K562 (cell line): ENCODE measurements around the gene ZNF577. TPM values are rescaled to one million over a fixed set of nuclear protein-coding genes. Genes with fewer than 3 reads are reported as not detected.

Experiments used
- BACH1 ChIP-seq: fragments of 200-800 bp; sonication (Bioruptor generic); IDR thresholded peaks from 2 replicates; pipeline ENCODE4 v1.6.1; 2016; ENCODE audit warnings: missing genetic modification characterization, missing compliant biosample characterization
- CBFA2T3 ChIP-seq: fragments of 450-650 bp; IDR thresholded peaks from 2 replicates; pipeline ENCODE4 v1.6.1; 2017
- E2F3 ChIP-seq: fragments of 250-450 bp; sonication (Bioruptor Pico); IDR thresholded peaks from 2 replicates; pipeline ENCODE4 v1.4.0; 2020; ENCODE audit warnings: mild to moderate bottlenecking
- EWSR1 ChIP-seq: fragments of 450-650 bp; IDR thresholded peaks from 2 replicates; pipeline ENCODE4 v1.6.1; 2018; ENCODE audit warnings: borderline replicate concordance, mild to moderate bottlenecking, low read depth, moderate library complexity; ENCODE audit not compliant: partially characterized antibody
- HMGN3 ChIP-seq: IDR thresholded peaks from 2 replicates; pipeline ENCODE4 v1.6.1; 2011; ENCODE audit warnings: borderline replicate concordance, low read depth, mild to moderate bottlenecking, mixed read lengths, low read length; ENCODE audit not compliant: insufficient read length; ENCODE audit errors: extremely low read depth
- MCM2 ChIP-seq: fragments of 450-650 bp; IDR thresholded peaks from 2 replicates; pipeline ENCODE4 v1.6.1; 2017; ENCODE audit warnings: low read depth, mild to moderate bottlenecking
- NCOA2 ChIP-seq, 2 experiments: fragments of 450-650 bp; IDR thresholded peaks; 2 replicates each; pipeline ENCODE4 v1.6.1; 2018; ENCODE audit warnings: mild to moderate bottlenecking in 2 of 2, moderate library complexity in 1 of 2; ENCODE audit not compliant: partially characterized antibody in 2 of 2
- NONO ChIP-seq, 2 experiments: fragments of 200-400 bp in 1 of 2; fragments of 450-650 bp in 1 of 2; formaldehyde crosslinking in 1 of 2; IDR thresholded peaks; 2 replicates each; pipeline ENCODE4 v1.6.1; 2017; ENCODE audit warnings: low read depth in 2 of 2, mild to moderate bottlenecking in 2 of 2, moderate library complexity in 2 of 2, low read length in 1 of 2
- STAT5A ChIP-seq: IDR thresholded peaks from 2 replicates; pipeline ENCODE4 v1.6.1; 2012; ENCODE audit warnings: low read length, inconsistent platforms, borderline replicate concordance
- SUPT5H ChIP-seq: fragments of 450-650 bp; IDR thresholded peaks from 2 replicates; pipeline ENCODE4 v1.6.1; 2016
- TAF1 ChIP-seq: IDR thresholded peaks from 2 replicates; pipeline ENCODE4 v1.6.1; 2011; ENCODE audit warnings: mild to moderate bottlenecking, low read length, moderate library complexity; ENCODE audit not compliant: insufficient read depth, control insufficient read depth, severe bottlenecking; ENCODE audit errors: extremely low read depth
- TFAM ChIP-seq: fragments of 250-450 bp; sonication (Bioruptor Pico); conservative IDR thresholded peaks from 2 replicates; pipeline ENCODE4 v1.5.0; 2021; ENCODE audit warnings: mild to moderate bottlenecking, moderate library complexity
- TGIF2 ChIP-seq: sonication (generic); formaldehyde crosslinking; IDR thresholded peaks from 2 replicates; pipeline ENCODE4 v1.8.1; 2022; ENCODE audit warnings: mild to moderate bottlenecking, missing genetic modification reagents, moderate library complexity
- ZEB2 ChIP-seq: fragments of 450-650 bp; IDR thresholded peaks from 2 replicates; pipeline ENCODE4 v1.6.1; 2016
- ZNF445 ChIP-seq: fragments of 250-450 bp; sonication (Bioruptor Pico); IDR thresholded peaks from 2 replicates; pipeline ENCODE4 v1.4.0; 2020; ENCODE audit warnings: low read depth, mild to moderate bottlenecking, moderate library complexity
- ZNF696 ChIP-seq: fragments of 250-450 bp; sonication (Bioruptor Pico); conservative IDR thresholded peaks from 2 replicates; pipeline ENCODE4 v1.4.0; 2020; ENCODE audit warnings: mild to moderate bottlenecking, moderate library complexity
- ZNF76 ChIP-seq: fragments of 250-450 bp; sonication (Bioruptor Pico); IDR thresholded peaks from 2 replicates; pipeline ENCODE4 v1.4.0; 2020; ENCODE audit warnings: mild to moderate bottlenecking, moderate library complexity, borderline replicate concordance
- polyA plus RNA-seq, 8 experiments: library from polyadenylated mRNA; depleted of rRNA in 4 of 8; stranded (reverse) in 5 of 8; unstranded in 3 of 8; fragments of >200 nt; fragmentation: Nextera tagmentation in 2 of 8; fragmentation: Illumina TruSeq in 1 of 8; extraction: Ambion mirVana in 2 of 8; extraction: Trizol in 1 of 8; gene quantifications; 2 replicates each; pipeline versions ENCODE4 v1.2.1 to v1.2.3, GENCODE V29; 2011 to 2014; ENCODE audit warnings: inconsistent platforms in 1 of 8, missing spikeins in 1 of 8
- total RNA-seq, 7 experiments: library from RNA; depleted of rRNA in 6 of 7; stranded (reverse); fragments of >200 nt in 6 of 7; fragmentation: Illumina TruSeq in 2 of 7; extraction: Trizol in 2 of 7; gene quantifications; 2 replicates each; pipeline versions ENCODE4 v1.2.1 to v1.2.3, GENCODE V29; 2011 to 2021; ENCODE audit warnings: low replicate concordance in 1 of 7
- TF ChIP-seq, protein P1 (sequence below): fragments of 150-350 bp; conservative IDR thresholded peaks from 2 replicates; pipeline ENCODE4 v1.6.1; 2014; ENCODE audit warnings: low read length
- TF ChIP-seq, protein P2 (sequence below): fragments of 450-650 bp; formaldehyde crosslinking; IDR thresholded peaks from 2 replicates; pipeline ENCODE4 v1.4.0; 2020; ENCODE audit warnings: mild to moderate bottlenecking
- TF ChIP-seq, protein P3 (sequence below): fragments of 250-450 bp; sonication (Bioruptor Pico); IDR thresholded peaks from 2 replicates; pipeline ENCODE4 v1.5.0; 2021; ENCODE audit warnings: mild to moderate bottlenecking, borderline replicate concordance

Gene ZNF577
- total and polyA plus RNA-seq, 9 of the 15 experiments (the other 6 are each of a cell fraction or from before 2014, with no cell fraction given) = 1.3 to 12.7 (median 7.0) TPM

DNA sequence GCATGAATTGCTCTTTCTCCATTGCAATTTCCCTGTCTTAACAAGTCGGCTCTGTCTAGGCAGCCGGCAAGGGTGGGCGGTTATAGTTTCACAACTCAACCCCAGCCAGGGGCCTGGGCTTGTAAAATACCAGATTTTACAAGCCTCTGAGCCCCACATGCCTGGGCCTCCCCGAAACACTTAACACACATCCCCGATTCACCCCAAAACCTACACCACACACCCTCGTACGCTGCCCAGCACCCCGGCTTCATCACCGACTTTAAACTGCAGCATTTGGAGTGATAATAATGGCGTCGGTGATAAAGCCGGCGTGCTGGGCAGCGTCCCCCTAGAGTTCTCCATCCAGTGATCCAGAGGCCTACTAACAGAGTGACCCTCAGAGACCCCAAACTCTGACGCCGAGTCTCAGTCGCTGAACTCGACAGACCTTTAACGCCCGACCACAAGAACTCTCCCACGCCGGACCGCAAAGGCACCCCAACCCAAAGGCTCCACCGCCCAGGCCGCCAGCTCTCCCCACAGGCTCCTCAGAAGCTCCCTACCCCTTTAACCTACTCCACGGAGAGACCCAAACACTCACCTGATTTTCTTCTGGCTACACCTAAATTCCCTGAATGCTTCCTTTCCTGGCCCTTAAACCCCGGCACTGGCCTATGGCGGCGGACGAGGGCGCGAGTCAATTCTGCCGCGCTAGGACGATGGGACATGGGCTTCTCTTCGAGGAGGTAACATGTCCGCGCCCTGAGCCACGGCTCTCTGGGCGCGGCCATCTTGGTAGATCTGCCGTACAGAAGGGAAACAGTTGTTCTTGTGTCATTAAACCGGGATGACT lies 16.8 kb upstream of the ZNF577 start, which contains the start of gene ZNF649 (continued):
- TF ChIP-seq TFAM (CRISPR knock-in tag) = no peak
- no peak for TF ChIP-seq ZNF76 (CRISPR knock-in tag)
- TF ChIP-seq EWSR1 = no peak
- no peak for TF ChIP-seq STAT5A
- peak; percentile 88 for TF ChIP-seq SUPT5H
- TF ChIP-seq, protein P1, sequence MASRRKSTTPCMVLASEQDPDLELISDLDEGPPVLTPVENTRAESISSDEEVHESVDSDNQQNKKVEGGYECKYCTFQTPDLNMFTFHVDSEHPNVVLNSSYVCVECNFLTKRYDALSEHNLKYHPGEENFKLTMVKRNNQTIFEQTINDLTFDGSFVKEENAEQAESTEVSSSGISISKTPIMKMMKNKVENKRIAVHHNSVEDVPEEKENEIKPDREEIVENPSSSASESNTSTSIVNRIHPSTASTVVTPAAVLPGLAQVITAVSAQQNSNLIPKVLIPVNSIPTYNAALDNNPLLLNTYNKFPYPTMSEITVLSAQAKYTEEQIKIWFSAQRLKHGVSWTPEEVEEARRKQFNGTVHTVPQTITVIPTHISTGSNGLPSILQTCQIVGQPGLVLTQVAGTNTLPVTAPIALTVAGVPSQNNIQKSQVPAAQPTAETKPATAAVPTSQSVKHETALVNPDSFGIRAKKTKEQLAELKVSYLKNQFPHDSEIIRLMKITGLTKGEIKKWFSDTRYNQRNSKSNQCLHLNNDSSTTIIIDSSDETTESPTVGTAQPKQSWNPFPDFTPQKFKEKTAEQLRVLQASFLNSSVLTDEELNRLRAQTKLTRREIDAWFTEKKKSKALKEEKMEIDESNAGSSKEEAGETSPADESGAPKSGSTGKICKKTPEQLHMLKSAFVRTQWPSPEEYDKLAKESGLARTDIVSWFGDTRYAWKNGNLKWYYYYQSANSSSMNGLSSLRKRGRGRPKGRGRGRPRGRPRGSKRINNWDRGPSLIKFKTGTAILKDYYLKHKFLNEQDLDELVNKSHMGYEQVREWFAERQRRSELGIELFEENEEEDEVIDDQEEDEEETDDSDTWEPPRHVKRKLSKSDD = no peak
- no peak for TF ChIP-seq ZNF445 (CRISPR knock-in tag)
- no peak for TF ChIP-seq CBFA2T3
- TF ChIP-seq TAF1 = peak; percentile 69
- no peak for TF ChIP-seq HMGN3
- peak; percentile 80; the same call in 1 of the 2 replicates for TF ChIP-seq BACH1 (tag)
- no peak for TF ChIP-seq NONO (IDR thresholded peaks at IDR 0.05; ENCODE audit: low read depth in 2 of 2, low read length in 1 of 2)
- TF ChIP-seq, protein P2, sequence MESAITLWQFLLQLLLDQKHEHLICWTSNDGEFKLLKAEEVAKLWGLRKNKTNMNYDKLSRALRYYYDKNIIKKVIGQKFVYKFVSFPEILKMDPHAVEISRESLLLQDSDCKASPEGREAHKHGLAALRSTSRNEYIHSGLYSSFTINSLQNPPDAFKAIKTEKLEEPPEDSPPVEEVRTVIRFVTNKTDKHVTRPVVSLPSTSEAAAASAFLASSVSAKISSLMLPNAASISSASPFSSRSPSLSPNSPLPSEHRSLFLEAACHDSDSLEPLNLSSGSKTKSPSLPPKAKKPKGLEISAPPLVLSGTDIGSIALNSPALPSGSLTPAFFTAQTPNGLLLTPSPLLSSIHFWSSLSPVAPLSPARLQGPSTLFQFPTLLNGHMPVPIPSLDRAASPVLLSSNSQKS (CRISPR knock-in tag) = no peak
- TF ChIP-seq, protein P3, sequence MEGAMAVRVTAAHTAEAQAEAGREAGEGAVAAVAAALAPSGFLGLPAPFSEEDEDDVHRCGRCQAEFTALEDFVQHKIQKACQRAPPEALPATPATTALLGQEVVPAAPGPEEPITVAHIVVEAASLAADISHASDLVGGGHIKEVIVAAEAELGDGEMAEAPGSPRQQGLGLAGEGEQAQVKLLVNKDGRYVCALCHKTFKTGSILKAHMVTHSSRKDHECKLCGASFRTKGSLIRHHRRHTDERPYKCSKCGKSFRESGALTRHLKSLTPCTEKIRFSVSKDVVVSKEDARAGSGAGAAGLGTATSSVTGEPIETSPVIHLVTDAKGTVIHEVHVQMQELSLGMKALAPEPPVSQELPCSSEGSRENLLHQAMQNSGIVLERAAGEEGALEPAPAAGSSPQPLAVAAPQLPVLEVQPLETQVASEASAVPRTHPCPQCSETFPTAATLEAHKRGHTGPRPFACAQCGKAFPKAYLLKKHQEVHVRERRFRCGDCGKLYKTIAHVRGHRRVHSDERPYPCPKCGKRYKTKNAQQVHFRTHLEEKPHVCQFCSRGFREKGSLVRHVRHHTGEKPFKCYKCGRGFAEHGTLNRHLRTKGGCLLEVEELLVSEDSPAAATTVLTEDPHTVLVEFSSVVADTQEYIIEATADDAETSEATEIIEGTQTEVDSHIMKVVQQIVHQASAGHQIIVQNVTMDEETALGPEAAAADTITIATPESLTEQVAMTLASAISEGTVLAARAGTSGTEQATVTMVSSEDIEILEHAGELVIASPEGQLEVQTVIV (CRISPR knock-in tag) = no peak
- 0 out of 2 replicates have a peak, but pooled peaks have one; percentile 45 for TF ChIP-seq ZEB2
- no peak for TF ChIP-seq TGIF2 (CRISPR knock-in tag)
- 0 out of 2 replicates have a peak, but pooled peaks have one; percentile 26 for TF ChIP-seq E2F3
- no peak for TF ChIP-seq NCOA2 (IDR thresholded peaks at IDR 0.05; ENCODE audit: partially characterized antibody in 2 of 2)
- TF ChIP-seq ZNF696 = no peak
- no peak for TF ChIP-seq MCM2
